ENCODE results near the gene VSTM4.

VSTM4 gene

DNA sequence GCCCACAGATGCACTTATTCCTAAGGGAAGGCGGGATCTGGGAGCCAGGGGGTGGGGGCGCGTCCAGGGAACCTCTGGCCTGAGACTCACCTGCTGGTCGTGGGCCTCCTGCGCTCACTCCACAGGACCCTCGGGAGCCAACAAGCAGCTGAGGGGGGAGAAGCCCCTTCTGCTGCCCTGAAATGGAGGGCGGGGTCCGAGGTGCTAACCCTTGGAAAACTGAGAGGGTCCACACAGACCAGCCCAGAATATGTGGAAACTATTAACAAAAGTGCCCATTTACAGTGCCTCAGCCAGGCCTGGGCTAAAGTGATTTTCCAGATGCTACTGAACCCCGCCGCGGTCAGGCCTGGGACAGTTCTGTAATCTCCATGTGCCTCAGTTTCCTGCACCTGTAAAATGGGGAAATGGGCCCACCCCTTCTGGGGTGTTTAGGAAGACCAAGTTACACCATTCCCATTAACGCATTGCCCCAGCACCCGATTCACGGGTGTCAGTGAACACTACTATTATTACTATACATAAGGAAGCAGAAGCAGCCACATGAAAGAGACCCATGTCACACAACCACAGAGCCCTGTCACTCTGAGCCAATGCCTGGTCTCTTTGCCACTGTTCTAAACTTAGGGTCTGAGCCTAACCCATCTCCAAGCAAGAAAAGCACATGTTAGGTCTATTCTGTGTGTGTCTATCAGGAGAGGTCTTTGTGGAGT, 630 bp upstream of the VSTM4 start:
- DNase-seq, result no peak

- no peak for DNase-seq
These were observed 656 bp downstream of the VSTM4 start for GRCh38 chr10:49114718-49115014.

- no peak for DNase-seq
These were observed 1.6 kb downstream of the VSTM4 start for GRCh38 chr10:49113741-49114141.

- DNase-seq, result no peak
These were observed 2.5 kb downstream of the VSTM4 start for GRCh38 chr10:49112851-49113250.

DNA sequence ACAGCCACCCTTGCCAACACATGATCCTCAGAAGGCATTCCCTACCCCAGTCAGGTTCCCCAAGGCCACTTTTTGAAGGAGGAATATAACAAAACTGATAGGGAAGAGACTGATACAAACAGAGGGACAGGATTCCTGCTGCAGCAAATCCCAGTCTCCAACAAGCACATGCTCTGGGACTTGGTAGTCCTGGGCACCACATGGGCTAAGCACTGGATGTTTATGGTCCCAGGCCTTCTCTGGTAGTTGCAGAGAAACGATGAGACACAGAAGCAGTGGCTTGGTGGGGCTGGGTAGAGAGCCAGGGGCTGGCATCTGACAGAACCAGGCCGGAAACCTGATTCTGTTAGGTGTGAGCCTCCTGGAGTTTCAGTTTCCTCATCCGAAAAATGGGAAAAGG, 3.2 kb downstream of the VSTM4 start:
- no peak for DNase-seq

- no peak for DNase-seq
These were observed 4.0 kb downstream of the VSTM4 start for GRCh38 chr10:49111320-49111698.

DNA sequence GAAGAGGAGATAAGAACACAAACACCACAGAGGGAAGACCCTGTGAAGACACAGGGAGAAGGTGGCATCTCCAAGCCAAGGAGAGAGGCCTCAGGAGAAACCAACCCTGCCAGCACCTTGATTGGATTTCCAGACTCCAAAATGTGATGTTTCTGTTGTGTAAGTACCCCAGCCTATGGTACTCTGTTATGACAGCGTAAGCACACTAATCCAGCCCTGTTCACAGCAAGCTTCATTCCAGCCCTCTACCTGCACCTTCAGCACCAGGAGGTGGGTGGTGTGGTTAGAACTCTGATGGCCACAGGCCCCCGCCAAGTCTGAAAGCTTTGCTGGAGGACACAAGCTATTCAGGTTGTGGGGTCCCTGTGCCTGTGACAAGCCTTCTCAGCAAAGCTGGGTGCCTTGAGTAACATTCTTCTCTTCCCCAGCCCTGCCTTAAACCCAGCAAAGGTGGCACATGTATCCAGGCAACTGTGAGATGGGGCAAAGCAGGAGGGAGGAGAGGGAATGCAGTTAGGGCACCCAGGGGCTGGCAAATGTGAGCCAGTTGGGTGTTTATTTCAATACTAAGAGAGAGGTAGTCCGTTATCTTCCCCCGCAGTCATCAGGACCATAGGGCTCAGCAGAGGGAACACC, 4.5 kb downstream of the VSTM4 start:
- DNase-seq, result no peak

DNA sequence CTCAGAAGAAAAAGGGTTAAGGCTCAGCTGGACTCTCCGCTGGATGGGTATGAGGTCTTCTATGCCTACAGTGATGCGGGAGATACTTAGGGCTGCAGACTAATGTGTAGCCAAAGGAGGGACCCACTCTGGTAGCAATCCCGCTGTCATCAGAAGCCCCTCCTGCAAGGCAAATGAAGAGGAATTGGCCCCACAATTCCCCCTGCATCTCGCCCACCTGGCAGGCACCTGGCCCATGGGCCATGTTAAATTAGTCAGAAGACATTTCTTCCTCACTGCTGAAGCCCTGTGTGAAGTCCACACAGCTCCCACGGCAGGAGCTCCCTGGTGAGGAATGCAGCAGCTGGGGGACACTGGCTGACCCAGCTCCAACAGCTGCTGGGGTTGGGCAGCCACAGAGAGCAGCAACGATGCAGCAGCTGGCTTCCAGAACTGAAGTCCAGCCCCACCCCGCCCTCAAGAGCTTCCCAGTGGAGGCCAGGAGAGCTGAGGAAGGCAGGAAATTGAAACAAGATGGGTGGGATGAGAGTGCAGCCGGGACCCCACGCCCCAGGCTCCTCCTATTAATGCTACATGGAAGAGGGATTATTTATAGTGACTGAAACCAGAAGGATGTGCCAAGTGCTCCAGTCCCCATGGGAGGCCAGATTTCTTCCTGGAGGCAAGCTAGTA, 5.5 kb downstream of the VSTM4 start:
- DNase-seq, result no peak

- DNase-seq, result no peak
These were observed 6.7 kb downstream of the VSTM4 start for GRCh38 chr10:49108656-49109055.

DNA sequence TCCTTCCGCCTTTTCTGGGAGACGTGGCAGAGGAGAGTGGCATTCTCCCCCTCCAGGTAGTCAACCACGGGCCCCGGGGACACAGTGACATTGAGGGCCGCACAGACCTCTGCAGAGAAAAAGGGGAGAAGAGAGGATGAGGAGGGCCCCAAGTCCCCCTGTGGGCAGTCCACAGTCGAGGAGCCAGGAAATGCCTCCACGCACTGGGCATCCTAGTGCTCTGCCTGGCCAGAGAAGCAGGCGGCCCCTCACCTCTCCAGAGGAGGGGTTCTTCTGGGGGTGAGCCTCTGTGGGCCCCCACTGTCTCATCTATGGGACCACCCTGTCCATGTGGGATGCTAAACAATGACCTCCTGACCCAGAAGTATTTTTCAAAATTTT, 7.4 kb downstream of the VSTM4 start:
- DNase-seq, result no peak

- DNase-seq, result no peak
These were observed 8.0 kb downstream of the VSTM4 start for GRCh38 chr10:49107111-49107886.

DNA sequence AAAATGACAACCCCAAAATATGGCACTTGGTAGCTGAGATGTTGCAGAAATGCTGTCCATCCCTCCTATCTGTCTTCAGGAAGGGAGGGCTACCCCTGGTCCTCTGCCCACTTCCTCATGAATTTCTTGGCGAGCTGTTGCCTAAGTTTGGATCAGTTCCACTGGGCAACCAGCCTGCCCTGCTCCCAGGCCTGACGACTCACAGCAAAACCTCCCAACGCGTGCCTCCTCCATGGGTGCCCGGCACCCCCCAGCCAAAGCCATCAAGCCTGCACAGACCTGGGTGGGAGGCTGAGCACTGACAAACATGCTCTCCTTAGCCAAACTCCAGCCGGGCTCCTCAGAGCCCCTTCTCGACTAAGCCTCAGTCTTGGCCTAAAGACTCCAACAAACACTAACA, 8.9 kb downstream of the VSTM4 start:
- DNase-seq, result no peak

DNA sequence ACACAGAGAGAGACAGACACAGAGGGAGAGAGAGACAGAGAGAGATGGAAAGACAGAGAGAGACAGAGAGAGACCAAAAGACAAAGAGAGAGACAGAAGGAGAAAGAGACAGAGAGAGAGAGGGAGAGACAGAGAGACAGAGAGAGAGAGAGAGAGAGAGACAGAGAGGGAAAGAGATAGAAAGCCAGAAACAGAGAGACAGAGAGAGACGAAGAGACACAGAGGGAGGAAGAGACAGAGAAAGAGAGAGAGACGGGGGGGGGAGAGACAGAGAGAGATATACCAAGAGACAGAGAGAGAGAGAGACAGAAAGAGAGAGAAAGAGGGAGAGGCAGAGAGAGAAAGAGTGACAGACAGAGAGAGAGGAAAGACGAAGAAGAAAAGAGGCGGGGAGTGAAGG, 10.2 kb downstream of the VSTM4 start:
- DNase-seq, result no peak

DNA sequence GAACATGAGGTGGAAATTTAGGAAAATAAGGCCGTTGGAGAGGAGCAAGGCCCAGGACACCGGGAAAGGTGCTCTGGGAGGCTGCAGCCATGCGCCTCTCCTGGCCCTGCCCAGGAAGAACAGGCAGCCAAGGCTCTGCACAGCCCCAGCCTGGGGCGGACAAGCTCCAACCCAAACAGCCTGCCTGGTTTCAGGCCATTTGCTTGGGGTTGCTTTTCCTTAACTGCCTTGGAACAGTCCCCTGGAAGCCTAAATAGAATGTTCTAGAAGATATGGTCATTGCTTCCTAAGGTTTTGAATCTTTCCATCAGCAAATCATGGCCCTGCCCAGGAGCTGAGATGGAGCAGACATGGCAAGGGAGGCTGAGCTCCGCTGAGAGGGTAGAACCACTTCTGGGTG, 11.0 kb downstream of the VSTM4 start:
- no peak for DNase-seq

DNA sequence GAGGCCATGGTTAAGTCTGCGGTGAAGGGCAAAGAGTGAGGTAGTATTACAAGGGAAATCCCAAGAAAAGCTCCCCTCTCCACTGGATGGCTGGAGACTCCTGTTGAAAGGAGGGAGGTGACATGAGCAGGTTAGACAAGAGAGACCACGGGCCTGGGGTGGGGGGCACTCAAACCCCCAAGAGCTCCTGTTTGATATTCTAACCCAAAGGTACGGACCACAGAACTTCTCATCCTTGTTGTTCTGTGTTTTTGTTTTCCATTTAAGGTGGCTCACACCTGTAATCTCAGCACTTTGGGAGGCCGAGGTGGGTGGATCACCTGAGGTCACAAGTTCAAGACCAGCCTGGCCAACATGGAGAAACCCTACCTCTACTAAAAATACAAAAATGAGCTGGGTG, 11.6 kb downstream of the VSTM4 start:
- no peak for DNase-seq

DNA sequence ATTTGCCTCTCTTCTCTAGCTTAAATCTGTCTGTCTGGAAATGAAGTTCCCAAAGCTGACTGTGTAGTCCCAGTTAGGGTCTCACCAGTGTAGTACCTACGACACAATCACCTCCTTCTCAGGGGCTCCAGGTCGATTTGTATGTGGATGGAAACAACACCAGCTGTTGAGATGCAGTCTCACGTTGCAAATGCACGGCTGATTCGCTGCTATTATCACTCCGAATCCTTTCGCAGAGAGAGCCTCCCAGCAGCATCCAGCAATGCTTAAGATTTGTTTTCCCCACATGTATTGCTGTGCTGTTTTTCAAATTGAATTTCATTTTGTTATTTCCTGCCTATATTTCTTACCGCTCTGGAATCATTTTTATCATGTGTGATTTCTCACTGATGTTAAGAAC, 16.3 kb downstream of the VSTM4 start:
- no peak for DNase-seq

GRCh38 chr10:49096890-49097445, 18.4 kb downstream of the VSTM4 start:
- DNase-seq, result no peak

- DNase-seq, result no peak
These were observed 20.7 kb downstream of the VSTM4 start for GRCh38 chr10:49094646-49095045.

DNA sequence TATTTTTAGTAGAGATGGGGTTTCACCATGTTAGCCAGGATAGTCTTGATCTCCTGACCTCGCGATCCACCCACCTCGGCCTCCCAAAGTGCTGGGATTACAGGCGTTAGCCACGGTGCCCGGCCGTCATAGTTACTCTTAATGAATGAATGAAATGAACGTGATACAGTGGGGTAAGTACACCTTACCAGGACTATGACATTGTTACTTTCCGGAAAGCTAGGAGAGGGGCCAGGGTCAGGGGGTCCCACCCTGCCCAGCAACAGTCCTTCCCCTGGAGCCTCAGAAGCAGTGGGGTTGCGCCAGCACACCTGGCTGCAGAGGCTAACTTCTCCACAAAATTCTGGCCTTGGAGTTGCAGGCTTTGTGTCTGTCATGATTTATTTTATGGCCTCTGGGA, 21.4 kb downstream of the VSTM4 start:
- no peak for DNase-seq

- DNase-seq, result no peak
These were observed 22.8 kb downstream of the VSTM4 start for GRCh38 chr10:49092477-49092876.

DNA sequence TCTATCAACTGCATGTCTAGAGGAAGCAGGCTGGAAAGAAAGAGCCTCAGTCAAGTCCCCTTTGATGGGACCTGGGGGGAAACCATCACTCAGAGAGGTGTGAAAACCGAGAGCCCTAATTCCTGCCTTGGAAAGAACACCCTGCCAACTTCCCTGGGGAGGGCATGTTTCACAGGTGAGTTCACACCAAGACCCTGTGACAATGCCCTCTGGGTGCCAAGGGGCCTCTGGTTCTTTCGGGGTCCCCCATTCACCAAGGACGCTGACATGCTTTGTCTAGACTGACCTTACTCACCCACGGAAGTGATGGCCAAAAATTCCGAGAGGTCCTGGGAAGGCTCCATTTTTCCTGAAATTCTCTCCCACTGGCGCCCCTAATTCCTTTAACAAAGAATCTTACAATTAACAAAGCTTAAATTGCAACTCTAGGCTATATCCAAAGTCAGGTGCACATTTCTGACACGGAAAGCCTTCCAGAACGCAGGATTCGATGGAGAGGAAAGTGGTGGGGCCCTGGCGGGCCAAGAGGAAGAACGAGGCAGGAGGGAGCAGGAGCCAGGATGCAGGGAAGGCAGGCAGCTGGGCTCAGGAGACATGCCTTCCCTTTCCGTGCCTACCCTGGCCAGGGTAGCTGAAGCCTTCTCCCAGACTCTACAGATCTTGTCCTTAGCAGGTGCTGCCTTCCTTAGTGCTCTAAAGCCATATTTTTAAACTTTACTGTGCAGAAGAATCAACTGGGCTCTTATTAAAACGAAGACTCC, 23.7 kb downstream of the VSTM4 start:
- no peak for DNase-seq

DNA sequence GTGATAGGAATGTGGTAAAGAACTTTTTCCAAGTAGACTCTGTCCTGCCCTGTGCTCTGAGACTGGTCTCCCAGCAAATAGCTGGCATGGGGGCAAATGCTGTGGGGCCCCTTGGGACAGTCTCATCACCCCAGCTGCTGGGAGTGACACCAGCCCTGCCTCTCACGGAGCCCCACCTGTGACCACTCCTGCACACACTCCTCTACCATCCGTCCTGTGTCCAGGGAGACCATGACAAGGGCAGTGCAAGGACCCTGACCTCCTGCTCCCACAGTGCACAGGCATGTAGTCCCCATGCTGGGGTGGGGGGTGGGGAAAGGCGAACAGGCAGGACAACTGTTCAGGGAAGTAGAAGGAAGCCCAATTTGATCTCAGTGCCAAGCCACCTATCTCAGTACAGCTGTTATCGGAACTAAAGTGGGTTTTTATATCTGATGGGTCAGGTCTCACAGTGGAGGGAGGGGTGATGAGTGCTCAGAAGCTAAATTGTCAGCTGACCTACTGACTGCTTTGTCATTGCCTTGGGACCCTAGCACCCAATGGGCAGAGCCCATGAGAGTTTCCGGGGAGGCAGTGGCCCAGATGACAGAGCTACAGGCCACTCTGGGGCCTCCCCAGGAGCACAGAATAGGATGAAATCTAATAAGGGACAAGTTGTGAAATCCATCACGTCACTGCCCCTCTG, 24.5 kb downstream of the VSTM4 start:
- no peak for DNase-seq
